Raji (cell line): ENCODE data around the gene RHOBTB3.

Experiments
- POLR2A ChIP-seq: IDR thresholded peaks from 2 replicates; pipeline ENCODE4 v1.6.1; 2011; ENCODE audit warnings: low read depth, low read length, control low read depth; ENCODE audit not compliant: insufficient read depth

Gene RHOBTB3

GRCh38 chr5:95810305-95811125 lies 79.4 kb downstream of the RHOBTB3 start:
- no peak for TF ChIP-seq POLR2A

GRCh38 chr5:95812074-95812471 lies 80.9 kb downstream of the RHOBTB3 start:
- TF ChIP-seq POLR2A = no peak

GRCh38 chr5:95815155-95815729 lies 84.1 kb downstream of the RHOBTB3 start:
- TF ChIP-seq POLR2A = no peak

DNA sequence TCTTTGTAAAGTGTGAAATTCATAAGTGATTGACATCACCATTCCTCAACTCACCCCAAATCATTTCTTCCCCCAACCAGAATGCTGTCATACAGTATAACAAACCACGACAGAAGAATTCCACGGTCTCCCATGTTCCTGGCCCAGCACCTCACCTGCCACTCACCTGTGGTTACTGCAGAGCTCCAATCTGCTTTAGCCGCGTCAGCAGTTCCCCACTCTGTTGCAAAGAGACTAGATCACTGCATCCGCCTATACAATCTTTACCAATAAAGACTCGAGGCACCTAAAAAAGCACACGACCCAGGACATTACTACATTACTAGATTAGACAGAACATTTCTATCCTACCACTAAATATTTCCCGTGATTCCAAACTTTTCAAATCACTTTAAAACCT lies 85.2 kb downstream of the RHOBTB3 start:
- TF ChIP-seq POLR2A = no peak

- TF ChIP-seq POLR2A = no peak
Observed at GRCh38 chr5:95816776-95817175, 85.6 kb downstream of the RHOBTB3 start.

DNA sequence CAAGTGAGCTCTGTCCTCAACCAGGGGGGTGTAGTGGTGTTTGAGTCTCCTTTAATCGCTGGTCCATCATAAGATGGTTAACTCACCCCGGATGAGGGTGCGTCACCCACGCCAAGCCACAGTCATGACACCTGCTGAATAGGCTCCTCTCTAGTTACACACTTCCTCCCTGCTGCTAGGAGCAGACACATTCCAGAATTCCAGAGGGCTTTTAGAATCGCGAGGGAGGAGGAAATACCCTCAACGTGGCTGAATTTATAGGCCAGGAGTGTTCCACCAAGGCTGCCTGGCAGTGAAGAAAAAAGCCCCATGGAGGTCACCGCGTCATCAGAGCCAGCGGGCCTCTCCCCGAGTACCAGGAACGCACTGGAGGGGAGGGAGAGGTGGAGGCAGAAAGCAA lies 86.3 kb downstream of the RHOBTB3 start:
- TF ChIP-seq POLR2A = no peak

- no peak for TF ChIP-seq POLR2A
Observed at GRCh38 chr5:95818181-95819147, 87.3 kb downstream of the RHOBTB3 start.

DNA sequence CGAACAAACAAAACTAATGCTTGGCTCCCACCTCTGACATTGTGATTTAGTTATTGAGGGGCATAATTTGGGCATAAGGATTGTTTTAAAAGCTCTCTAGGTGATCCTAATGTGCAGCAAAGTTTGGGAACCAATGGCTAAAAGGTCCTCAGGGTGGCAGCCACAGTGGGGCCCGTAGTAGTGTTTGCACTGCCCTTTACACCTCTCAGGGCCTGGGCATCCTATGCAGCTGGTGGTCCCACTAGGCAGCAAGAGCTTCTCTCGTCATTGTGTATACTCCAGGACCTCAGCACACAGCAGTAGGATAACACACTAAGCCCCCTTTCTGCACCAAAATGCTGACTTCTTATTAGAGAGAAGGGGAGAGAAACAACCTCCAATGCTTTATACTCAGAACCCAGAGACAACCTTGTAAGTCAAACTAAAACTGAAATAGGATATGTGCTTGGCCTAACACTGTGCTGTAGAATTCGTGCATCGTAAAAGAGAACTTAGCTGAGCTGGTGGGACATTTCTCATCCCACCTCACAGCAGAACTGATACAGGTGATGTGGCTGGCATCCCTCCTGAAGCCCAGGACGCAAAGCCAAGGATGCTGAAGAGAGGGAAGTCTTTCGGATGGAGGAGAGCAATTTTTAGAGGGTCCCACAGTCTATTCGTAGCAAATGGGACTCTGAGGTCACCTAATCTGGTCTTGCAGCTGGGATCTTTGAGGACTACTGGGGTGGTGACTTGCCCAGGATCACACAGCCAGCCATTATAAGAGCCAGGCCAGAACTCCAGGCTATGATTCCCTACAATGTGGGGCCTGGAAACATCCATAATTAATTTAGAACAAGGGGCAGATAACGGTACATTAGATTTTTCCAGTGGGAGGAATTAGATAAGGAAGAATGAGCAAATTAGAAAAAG lies 90.2 kb downstream of the RHOBTB3 start:
- no peak for TF ChIP-seq POLR2A

- TF ChIP-seq POLR2A = no peak
Observed at GRCh38 chr5:95822043-95822541, 91.0 kb downstream of the RHOBTB3 start.

- peak; percentile 95 for TF ChIP-seq POLR2A
Observed at GRCh38 chr5:95822542-95823181, 91.5 kb downstream of the RHOBTB3 start, which contains the start of gene GLRX. Gene GLRX, minus strand, starts transcription at chr5:95822726. Its CDS starts 64 bp downstream, at chr5:95822662.

DNA sequence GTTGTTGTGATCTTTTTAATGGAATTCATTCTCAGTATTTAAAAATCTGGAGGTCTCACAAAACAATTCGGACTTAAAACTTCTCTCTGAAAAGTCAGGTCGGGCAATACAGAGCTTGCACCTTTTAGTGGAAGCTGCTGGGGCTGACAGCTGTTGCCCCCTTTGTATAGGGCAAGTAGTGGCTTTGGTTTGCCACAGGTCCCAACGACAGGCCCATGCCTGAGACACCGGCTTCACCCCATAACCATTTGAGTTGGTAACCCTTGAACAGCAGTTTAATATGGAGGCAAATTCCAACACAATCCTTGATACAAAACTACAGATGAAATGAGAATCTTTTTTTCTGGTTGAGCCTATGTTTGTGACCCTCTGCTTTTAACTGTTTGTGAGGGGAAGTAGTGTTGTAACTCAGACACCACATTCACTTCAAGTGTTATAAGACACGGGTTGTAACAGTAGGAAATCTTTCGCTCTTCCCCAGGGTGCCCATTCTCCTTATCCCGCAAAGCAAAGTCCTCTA lies 92.1 kb downstream of the RHOBTB3 start:
- no peak for TF ChIP-seq POLR2A

DNA sequence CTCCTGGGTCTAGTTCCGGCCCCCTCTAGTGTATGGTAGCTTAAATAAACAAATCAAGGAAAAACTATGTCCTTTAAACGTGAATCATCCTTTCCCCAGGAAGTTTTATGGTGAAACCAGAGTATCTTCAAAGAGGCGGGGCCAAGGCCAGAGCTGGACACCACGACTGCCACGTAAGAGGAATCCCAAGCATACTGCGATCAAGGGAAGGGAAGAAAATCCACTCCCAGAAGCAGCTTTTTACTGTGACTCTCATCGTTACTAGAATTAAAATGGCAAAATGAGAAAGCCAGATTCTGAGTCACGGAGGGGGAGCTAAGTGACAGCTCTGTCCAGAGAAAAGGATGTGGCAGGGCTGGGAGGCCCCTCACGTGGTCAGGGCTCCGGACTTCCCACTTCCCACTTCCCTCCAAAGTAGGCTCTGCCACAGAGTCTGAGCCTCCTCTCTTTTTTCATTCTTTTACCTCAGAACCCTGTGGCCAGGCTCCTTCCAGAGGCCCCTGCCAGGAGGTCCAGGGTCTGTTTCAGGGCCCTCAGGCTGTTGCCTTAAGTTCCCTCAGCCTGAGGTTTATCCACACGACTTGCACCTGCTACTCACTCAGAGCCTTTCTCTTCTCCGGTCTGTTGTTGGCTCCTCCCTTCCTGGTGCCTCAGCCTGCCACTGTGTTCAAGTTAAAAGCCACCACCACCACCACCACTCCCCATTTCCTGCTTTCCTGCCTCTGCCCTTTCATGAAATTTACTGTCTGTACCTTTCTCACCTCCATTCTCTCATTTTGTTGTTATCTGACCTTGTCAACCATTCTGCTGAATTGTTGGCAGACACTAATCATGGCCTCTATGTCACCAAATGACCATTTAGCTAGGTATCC lies 92.8 kb downstream of the RHOBTB3 start:
- TF ChIP-seq POLR2A = 0 out of 2 replicates have a peak, but pooled peaks have one; percentile 9
